HG03520 (cell line): Measurements from ENCODE around the gene INTS1.

Source experiments
- ATAC-seq: cut with Tn5 transposase; IDR thresholded peaks from one replicate; pipeline ENCODE4 v1.9.1; 2021; ENCODE audit warnings: mild to moderate bottlenecking, moderate library complexity; ENCODE audit not compliant: unreplicated experiment

Gene INTS1, protein sequence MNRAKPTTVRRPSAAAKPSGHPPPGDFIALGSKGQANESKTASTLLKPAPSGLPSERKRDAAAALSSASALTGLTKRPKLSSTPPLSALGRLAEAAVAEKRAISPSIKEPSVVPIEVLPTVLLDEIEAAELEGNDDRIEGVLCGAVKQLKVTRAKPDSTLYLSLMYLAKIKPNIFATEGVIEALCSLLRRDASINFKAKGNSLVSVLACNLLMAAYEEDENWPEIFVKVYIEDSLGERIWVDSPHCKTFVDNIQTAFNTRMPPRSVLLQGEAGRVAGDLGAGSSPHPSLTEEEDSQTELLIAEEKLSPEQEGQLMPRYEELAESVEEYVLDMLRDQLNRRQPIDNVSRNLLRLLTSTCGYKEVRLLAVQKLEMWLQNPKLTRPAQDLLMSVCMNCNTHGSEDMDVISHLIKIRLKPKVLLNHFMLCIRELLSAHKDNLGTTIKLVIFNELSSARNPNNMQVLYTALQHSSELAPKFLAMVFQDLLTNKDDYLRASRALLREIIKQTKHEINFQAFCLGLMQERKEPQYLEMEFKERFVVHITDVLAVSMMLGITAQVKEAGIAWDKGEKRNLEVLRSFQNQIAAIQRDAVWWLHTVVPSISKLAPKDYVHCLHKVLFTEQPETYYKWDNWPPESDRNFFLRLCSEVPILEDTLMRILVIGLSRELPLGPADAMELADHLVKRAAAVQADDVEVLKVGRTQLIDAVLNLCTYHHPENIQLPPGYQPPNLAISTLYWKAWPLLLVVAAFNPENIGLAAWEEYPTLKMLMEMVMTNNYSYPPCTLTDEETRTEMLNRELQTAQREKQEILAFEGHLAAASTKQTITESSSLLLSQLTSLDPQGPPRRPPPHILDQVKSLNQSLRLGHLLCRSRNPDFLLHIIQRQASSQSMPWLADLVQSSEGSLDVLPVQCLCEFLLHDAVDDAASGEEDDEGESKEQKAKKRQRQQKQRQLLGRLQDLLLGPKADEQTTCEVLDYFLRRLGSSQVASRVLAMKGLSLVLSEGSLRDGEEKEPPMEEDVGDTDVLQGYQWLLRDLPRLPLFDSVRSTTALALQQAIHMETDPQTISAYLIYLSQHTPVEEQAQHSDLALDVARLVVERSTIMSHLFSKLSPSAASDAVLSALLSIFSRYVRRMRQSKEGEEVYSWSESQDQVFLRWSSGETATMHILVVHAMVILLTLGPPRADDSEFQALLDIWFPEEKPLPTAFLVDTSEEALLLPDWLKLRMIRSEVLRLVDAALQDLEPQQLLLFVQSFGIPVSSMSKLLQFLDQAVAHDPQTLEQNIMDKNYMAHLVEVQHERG (N-terminal part only)

DNA sequence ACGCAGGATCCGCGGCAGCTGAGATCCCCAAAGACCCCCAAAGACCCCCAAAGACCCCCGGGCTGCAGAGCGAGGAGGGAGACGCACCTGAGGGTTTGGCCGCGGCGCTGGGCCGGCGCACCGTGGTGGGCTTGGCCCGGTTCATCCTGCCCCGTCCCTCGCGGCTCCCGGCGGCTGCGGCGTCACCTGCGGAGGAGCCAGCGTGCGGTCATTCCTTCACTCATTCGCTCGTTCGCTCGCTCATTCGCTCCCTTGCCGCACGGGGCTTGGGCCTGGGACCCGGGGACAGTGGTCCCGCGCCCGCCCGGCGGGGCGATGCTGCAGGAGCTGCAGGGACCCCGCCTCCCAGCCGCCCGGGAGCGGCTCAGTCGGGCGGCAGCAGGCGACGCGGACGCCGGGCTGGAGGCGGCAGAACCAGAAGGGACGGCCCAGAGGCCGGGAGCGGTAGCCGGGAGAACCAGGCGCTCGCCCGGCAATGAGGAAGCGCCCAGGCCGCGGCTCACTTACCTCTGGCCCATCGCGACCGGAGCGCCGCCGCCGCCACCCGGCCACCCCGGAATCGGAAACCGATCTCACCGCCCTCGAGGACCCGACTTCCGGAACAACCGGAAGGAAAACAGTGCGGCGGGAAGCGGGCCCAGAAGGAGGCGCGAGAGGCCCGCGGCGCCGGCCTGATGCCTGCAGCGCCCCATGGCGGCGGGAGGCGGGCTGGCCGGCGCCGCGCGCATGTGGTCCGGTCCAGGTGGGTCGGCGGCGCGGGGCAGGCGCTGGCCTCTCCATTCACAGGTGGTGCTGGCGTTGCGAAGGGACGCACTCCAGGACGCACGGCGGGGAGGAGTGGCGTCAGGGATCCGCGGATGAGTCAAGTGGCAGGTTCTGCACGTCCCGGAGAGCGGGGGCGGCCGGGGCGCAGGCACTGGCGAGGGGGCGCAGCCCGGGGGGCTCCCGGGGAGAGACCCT is at the start of gene INTS1:
Gene INTS1, minus strand, starts transcription at position 574 of the 960 bp plus-strand sequence. Its CDS starts 429 bp downstream, at position 145.
- ATAC-seq, result peak; percentile 79

DNA sequence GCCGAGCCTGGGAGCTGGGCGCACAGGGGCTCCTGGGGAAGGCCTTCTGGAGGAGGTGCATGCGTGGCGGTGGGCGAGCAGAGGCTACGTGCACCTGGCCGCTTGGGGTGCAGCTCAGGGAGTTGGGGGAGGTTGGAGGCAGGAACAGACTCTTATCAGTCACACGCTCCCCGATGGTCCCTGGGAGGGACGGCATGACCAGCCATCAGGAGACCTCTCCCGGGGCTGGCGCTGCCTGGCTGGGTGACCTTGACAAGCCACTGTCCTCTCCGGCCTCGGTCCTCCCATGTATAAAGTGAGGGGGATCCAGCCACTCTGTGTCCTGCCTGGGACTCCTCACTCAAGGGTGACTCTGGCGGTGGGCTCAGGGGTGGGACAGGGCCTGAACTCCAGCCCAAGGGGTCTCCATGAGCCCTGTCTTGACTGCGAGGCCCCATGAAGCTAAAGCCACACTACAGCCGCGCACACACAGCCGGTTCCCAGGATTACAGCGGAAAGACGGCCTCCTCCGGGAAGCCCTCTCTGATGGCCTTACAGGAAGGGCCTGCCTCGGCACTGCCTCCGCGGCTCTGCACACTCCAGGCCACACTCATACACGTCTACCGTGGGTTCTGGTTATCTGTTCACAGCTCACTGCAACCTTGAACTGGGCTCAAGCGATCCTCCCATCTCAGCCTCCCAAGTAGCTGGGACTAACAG is 49.5 kb upstream of the INTS1 start:
- ATAC-seq, result no peak

DNA sequence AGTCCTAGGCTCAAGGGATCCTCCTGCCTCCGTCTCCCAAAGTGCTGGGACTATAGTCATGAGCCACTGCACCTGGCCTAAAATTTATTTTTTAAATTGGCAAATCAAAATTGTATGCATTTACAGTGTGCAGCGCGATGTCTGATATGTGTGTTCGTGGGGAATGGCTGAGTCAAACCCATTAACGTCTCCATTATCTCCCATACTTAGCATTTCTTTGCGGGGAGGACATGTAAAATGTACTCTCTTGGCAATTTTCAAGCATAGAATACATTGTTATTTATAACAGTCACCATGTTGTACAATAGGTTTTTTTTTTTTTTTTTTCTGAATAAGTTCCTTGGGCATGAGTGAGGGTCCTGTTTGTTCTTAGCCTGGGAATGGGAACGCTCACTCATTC is 48.0 kb upstream of the INTS1 start:
- ATAC-seq, result no peak

DNA sequence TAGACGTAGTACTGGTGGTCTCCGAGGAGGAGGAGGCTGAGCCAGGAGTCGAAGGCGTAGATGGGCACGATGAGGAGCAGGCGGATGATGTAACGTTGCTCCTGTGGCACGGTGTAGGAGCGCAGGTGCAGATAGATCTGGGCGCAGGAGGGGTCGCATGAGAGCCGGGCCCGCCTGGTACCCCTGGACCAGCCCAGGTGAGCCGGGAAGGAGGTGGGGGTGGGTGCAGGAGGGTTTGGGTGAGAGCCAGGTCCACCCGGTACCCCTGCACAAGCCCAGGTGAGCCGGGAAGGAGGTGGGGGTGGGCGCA is 46.6 kb upstream of the INTS1 start:
- ATAC-seq, result no peak

DNA sequence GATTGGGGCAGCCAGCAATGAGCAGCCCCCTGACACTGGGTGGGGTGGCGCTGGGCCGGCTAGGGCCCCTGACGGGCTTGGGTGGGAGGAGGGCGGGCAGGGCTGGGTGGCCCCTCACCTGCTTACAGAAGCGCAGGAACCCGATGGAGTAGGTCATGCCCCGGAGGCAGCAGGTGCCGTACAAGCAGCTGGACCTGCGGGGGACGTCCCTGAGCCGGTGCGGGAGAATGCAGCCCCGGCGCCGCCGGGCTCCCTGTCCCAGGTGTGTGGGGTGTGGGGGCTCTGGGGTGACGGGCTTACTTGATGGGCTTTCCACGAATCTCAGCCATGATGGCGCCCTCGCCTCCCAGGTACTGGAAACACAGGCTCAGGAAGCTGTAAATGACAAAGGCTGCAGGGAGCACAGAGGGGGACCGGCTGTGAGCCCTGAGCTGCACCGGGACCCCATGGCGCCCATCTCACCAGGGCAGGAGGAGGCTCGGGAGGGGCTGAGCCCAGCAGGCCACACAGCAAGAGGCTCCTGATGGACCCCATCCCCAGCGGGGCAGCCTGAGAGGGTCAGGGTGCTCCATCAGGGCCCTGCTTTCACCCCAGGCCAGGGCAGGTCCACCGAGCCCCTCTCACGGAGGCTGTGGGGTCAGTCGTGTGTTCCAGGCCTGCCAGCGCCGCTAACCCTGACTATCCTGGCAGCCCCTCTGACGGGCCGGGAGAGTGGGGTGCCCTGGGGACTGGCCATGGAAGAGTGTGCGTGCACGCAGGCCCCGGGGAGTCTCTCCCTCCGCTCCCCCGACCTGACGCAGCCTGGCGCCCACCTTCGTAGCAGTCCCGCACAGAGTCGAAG is 46.0 kb upstream of the INTS1 start:
- no peak for ATAC-seq

DNA sequence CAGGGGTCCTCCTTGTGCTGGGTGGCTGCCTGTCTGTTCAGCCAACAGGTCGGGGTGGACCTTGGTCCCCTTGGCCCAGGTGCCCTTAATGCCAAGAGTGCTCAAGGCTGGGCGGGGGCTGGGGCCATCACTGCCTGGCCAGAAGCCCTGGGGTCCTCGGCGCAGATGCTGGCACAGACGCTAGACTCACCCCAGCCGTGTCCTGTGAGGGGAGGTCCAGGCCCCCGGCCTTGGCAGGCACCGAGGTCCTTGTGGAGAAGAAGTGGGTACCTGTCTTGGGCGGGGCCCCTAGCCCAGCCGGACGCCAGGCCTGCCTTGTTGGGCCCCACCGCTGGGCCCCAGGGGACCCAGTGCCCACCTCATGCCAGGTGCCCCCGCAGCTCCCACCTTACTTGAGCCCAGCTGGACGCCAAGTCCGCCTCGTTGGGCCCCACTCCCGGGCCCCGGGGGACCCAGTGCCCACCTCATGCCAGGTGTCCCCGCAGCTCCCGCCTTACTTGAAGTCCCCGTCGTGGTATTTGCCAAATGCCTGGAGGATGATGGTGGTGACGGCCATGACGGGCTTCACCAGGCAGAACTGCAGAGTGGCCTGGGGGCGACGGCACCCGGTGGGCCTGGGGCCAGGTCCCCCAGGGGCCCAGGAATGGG is 45.3 kb upstream of the INTS1 start:
- no peak for ATAC-seq

DNA sequence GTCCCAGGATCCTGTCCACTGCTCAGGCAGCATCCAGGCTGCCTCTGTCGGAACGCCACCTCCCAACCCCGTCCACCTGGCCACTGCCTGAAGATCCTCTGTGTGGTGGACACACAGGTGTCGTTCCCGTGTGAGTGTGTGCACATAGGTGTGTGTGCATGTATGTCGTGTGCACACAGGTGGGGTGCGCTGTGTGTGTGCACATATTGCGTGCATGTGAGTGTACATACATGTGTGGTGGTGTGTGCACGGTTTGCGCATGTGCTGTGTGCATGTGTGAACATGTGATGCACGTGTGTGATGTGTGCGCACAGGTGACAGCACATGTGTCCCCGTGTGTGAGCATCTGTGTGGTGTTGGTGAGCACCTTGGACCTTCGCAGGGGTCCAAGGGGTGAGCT is 44.8 kb upstream of the INTS1 start:
- ATAC-seq, result no peak

DNA sequence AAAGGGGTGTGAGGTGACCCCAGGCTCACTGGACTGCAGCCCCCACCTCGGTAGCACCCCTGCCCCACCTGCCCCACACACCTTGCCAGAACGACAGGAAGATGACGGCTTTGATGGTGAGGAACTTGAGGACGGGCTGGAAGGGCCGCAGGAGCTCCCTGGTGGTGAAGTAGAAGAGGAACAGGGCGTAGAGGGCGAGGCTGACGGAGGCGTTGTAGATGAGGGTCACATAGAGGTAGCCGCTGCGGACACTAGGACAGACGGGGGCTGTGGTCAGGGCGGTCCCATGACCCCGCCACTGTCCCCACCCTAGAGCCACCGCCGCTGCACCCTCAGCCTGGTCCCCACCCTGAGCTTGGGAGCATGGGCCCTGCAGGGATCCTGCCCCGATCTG is 44.2 kb upstream of the INTS1 start:
- ATAC-seq, result no peak

DNA sequence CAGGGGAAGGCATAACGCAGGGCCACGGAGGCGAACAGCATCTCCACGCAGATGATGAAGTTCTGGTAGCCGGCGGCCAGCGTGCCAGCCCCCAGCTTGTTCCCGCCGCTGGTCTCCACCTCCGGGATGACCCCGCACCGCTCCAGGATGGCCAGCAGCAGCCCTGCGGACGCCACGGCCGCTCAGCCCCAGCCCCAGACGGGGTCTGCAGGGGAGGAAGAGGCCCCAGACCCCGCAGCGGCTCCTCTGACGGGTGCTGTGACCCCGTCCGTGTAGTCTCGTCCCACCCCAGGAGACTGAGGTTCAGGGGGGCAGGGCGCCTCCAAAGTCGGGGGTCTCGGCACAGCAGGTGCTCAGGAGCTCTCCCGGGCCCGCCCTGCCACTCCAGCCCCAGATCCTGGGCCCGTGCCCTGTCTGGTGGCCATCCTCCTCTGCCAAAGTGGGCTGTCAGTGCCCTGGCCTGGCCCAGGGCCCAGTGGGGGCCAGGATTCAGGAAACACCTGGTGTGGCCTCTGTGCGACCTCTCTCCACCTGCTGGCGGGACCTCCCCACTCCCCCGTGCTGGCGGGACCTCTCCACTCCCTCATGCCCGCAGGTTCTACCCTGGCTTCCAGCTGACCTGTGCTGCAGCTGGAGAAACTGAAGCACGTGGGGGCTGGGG is 43.7 kb upstream of the INTS1 start:
- no peak for ATAC-seq

DNA sequence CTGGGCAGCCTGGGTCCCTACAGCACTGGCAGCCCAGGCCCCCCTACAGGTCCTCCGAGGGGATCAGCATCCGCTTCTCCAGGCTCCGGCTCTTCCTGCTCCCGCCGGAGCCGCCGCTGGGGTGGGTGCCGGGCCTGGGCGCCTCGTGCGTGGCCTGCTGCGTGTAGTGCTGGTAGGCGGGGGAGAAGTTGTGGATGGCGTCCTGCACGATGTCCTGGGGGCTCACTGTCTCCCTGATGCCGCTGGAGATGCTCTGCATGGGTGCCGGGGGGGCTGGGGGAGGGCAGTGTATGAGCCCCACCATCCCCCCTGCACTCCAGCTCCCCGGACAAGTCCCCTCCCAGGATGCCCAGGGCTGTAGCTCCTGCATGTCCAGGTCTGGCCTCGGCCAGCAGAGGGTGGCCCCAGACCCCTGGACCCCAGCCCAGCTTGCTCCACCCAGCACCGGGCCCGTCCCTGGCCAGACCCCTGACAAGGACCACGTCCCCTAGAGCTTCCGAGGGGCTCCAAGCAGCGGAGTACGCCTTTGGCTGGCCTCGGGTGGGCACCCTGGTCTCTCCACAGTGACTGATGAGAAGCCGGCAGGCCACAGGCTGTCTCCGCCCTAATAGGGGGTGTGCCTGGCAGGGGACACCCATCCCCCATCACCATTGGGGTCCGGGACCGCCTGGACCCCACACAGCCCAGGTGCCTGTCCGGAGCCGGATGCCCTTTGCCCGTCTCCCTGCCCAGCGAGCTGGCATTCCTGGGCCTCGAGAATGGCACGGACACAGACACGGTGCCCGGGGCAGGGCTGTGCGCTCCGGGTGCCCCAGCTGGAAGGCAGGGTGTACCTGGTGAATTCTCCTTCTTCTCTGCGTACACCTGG is 43.0 kb upstream of the INTS1 start:
- ATAC-seq, result no peak

DNA sequence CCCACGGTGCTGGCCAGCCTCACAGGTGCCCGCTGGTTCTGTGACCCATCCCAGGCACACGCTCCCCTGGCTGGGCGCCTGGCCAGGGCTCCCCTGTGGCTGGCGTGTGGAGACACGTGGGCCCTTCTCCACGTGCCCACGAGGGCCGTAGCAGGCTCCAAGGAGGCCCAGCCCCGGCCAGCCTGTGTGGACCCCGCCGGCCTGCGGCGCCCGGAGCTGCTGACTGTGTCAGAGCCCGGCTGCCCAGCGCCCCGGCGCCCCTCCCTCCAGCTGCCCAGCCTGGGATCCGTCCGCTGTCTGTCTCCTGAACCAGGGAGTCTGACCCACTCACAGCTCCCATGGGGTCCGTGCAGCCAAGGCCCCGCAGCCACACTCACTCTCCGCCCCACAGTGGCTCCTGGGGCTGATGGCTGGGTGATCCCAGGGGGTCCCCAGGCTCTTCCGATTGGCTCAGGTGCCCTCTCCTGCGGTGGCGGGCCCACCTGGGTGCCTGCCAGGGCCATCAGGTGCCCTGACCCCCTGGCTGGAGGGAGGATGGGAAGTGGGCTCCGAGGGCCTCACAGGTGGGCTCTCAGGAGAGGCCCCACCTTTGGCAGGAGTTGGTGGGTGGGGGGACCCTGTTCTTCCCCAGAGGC is 42.2 kb upstream of the INTS1 start:
- ATAC-seq, result no peak

DNA sequence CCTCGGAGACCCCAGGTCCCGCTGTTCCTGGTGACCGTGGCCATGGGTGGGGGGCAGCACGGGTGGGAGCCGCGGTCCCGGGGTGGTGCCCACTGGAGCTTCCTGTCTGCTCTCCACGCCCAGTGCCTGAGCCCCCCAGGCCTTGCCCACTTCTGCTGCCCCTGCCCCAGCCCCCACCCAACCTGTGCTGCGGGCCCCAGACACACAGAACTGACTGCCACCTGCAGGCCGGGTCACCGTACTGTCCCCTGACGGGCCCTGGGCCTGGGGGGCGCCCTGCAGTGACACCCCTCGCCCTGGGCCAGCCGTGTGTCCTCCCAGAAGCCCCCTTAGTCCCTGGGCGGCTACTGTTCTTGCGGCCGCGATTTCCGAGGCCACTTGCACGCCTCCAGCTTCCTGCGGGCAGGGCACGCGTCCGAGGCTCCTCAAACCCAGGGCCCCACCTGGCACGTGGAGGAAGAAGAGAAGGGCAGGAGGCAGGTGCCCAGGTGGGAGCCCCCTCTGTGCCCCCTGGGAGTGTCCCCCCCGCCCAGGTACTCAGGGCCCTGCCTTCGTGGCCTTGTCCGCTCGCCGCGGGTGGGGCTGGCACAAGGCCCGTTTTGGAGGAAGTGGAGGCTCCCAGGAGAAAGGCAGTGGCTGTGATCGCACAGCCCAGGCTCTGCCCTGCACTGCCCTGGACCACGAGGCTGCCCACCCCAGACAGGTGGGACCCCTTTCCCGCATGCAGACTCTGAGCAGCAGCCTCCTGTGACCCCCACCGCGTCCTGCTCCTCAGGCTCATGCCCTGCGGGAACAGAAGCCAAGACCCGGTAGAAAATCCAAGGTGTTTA is 41.4 kb upstream of the INTS1 start:
- ATAC-seq, result no peak

DNA sequence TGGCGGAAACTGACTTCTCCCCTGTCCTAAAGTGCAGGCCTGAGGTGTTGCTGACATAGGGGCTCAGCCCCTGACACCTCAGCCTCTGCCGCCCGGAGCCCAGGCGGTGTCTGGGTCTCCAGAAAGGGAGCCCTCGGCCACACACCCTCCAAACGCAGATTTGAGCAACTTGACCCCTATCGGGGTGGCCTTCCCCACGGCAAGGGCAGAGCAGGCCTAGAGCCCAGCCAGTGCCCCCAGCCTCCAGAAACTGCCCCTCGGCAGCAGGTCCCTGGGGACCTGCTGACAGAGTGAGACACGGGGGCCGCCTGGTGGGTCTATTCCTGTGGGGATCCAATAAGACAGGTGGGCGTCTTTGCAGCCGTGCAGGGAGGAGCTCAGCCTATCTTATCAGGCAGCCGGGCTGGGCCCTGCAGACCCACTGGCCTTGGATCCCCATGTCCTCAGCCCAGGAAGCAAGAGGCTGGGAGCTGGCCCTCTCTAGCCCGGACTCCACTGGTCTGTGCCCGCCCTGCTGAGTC is 40.8 kb upstream of the INTS1 start:
- no peak for ATAC-seq

DNA sequence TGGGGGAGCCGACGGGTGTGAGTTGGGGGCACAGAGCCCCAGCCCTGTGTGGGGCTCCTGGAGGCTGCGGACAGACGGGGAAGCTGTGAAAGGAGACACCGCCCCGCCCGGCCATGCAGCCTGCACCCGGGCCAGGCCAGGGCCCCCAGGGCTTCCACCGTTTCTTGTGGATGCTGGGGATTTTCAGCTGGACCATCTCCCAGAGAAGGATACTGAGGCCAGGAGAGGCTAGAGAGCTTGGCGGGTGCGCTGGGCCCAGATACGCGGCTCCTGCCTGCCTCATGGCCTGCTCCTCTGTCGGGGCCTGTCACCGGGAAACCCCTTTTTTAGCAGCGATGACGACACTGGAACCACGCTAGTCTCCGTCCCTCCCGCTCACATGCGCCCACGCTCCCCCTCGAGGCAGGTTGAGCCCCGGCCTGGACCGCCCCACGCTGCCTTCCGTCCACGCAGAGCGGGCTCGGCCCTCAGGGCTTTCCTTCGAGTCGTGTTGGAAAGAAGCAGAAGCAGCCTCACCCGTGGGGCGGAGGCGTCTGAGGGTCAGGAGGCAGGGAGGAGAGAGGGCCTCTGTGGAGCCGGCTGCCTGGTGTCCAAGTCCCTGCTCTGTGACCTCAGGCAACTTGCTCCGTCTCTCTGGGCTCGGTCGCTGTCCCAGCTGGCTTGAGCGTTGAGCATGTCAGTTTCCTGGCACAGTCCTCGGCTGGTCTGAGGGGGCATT is 40.1 kb upstream of the INTS1 start:
- no peak for ATAC-seq

DNA sequence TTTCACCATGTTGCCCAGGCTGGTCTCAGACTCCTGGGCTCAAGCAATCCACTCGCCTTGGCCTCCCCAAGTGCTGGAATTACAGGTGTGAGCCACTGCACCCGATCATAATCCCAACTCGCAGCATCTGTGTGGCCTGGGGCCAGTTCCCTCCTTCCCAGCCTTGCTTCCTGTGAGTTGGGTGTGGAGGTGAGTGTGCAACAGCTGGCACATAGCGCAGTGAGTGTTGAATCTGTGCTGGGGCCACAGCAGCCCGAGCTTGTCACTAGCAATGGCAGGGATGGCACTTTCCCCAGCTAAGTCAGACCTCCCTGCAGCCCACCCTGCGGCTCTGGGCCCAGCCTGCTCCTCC is 39.6 kb upstream of the INTS1 start:
- no peak for ATAC-seq
